ENCODE results near the gene SLC6A13. TPM values are rescaled to one million over a fixed set of nuclear protein-coding genes. Genes with fewer than 3 reads are reported as not detected.
"Not testable (repeated sequence)": the region's sequence is repeated elsewhere in the genome, so short reads cannot be mapped to it uniquely, and the experiment has no call there.

SLC6A13 gene
- total and polyA plus RNA-seq, 5 donors = 2.1 to 5.8 (median 2.8) TPM

DNA sequence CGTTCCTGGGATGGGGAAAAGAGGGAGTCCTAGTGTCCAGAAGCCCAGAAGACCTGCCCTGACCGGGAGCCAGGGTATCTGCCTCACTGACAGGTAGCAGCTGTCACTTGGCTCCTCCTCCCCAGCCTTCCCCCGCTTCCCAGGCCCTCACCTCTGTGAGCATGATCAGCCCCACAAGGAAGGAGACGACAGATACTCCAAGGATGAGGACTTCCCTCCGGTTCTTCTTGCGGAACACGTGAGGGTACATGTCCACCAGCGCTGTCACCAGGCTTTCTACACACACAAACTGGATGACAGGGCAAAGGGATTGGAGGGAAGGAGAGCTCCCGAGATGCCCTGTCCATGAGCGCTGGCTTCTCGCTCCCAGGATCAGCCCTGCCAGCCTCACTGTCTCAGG lies 38.8 kb downstream of the SLC6A13 start:
- intact Hi-C loops (cut with DNase I) = no loop called here
- ATAC-seq = no peak
- Histone ChIP-seq H3K4me1 (ENCODE audit: control insufficient read depth, insufficient read depth, low read length) (no peaks in the 10 kb centered on the region), H3K27ac (ENCODE audit: low read length) (no peak overlapping the region), H3K9me3 (ENCODE audit: control insufficient read depth, low read length) (no peaks in the 10 kb centered on the region), H3K27me3 (ENCODE audit: control insufficient read depth, insufficient read depth) (no peaks in the 10 kb centered on the region), H3K4me3 (ENCODE audit: low read length) (no peak overlapping the region)
- no peak for DNase-seq
- WGBS = 68% methylated on average over 11 of the region's 11 CpGs

DNA sequence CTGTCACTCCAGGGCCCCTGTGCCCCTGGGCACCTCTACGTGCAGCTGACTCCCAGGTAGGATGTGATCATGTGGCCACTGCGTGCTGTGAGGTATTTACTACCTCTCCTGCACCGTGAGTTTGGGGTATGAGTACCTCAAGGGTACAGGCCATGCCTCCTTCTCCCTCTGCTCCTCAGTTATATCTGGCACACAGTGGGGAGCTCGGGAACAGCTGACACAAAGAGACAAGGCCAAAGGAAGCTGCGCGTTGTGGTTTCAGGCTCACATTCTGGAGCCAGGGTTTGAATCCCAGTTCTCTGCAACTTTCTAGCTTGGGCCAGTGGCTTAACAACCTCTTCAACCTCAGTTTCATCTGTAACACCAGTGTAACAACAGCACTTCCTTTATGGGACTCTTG lies 40.9 kb downstream of the SLC6A13 start:
- no peaks in the 10 kb centered on the region for H3K4me1 ChIP-seq (ENCODE audit: control insufficient read depth, insufficient read depth, low read length)
- WGBS = 77% methylated on average over 6 of the region's 6 CpGs
- H3K9me3 ChIP-seq (ENCODE audit: control insufficient read depth, low read length) = no peaks in the 10 kb centered on the region
- H3K27ac ChIP-seq (ENCODE audit: low read length) = no peak overlapping the region
- DNase-seq (no peak), ATAC-seq (no peak)
- no peaks in the 10 kb centered on the region for H3K27me3 ChIP-seq (ENCODE audit: control insufficient read depth, insufficient read depth)
- intact Hi-C loops (cut with DNase I) = no loop called here
- no peak overlapping the region for H3K4me3 ChIP-seq (ENCODE audit: low read length)

DNA sequence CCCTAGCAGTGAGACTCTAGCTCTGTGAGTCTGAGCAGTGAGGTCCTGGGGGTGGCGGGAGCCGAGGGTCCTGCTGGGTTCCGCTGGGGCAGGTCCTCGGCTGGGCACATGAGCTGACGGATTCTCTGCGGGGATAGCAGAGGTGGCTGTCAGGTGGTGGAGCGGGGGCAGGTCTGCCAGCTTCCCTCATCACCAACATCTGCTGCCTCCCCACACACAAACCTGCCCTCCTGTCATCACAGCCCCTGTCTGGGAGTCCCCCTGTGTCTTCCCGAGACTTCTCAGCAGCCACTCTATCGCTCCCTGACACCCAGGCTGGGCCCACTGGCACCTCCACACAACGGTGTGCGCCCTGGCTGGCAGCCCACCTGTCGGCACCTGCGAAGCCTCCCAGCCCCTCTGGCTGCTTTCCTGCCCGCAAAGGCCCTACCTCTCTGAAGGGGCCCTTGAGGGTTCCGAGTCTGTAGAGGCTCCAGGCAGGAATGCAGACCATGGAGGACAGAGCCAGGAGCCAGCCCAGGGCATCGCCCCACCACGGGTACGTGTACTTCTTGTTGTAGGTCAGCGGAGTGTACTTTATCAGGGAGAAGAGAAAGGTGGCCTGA lies 41.6 kb downstream of the SLC6A13 start:
- Histone ChIP-seq H3K9me3 (ENCODE audit: control insufficient read depth, low read length) (no peaks in the 10 kb centered on the region), H3K27me3 (ENCODE audit: control insufficient read depth, insufficient read depth) (no peaks in the 10 kb centered on the region), H3K4me3 (ENCODE audit: low read length) (no peak overlapping the region), H3K27ac (ENCODE audit: low read length) (no peak overlapping the region), H3K4me1 (ENCODE audit: control insufficient read depth, insufficient read depth, low read length) (no peaks in the 10 kb centered on the region)
- WGBS = 80% methylated on average over 19 of the region's 19 CpGs
- DNase-seq (no peak), ATAC-seq (no peak)
- intact Hi-C loops (cut with DNase I) = no loop called here

DNA sequence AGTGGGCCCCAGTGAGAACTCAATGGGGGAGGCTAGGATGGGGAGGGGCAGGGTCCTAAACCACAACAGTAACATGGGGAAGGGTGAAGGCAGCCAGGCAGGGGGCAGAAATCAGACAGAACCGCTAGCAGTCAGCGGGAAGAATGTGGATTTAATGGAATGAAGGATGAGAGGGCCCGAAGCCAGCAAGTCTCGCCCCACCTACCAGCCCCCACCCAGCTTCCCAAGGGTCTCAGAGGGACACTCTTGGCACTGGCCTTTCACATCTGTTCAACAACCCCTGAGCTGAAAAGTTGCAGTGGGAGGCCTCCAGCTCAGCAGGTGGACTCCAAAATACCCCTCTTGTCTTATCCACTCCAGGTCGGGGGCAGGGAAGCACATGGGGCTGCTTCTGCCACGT lies 42.1 kb downstream of the SLC6A13 start:
- intact Hi-C loops (cut with DNase I) = no loop called here
- no peak overlapping the region for H3K27ac ChIP-seq (ENCODE audit: low read length)
- no peaks in the 10 kb centered on the region for H3K9me3 ChIP-seq (ENCODE audit: control insufficient read depth, low read length)
- ATAC-seq (no peak), DNase-seq (no peak)
- no peaks in the 10 kb centered on the region for H3K4me1 ChIP-seq (ENCODE audit: control insufficient read depth, insufficient read depth, low read length)
- no peak overlapping the region for H3K4me3 ChIP-seq (ENCODE audit: low read length)
- H3K27me3 ChIP-seq (ENCODE audit: control insufficient read depth, insufficient read depth) = no peaks in the 10 kb centered on the region
- 68% methylated on average over 6 of the region's 6 CpGs for WGBS

DNA sequence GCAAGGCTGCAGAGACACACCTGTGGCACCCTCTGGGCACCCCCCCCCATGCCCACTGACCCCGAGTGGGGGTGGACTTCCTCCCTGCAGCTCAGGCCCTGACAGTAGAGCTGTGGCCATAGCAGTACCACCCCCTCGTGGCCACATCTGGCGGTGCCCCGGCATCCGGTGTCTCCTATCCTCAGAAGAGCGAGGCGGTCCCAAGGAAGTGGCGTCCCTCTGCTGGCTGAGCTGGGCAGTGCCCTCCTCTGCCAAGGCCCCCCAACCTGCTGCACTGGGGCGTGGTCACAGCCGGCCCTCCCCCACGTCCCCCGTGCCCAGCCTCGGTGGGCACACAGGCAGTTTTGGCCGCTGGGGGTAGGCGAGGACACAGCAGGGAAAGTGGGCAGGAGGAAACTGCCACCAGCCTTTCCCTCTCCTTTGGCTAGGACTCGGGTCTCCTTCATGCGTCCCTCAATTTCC lies 42.7 kb downstream of the SLC6A13 start:
- no peaks in the 10 kb centered on the region for H3K9me3 ChIP-seq (ENCODE audit: control insufficient read depth, low read length)
- H3K4me1 ChIP-seq (ENCODE audit: control insufficient read depth, insufficient read depth, low read length) = no peaks in the 10 kb centered on the region
- ATAC-seq (peak; percentile 56 to 67), DNase-seq (peak; percentile 52 to 89 (median 85))
- no peaks in the 10 kb centered on the region for H3K27me3 ChIP-seq (ENCODE audit: control insufficient read depth, insufficient read depth)
- no peak overlapping the region for H3K27ac ChIP-seq (ENCODE audit: low read length)
- no peak overlapping the region for H3K4me3 ChIP-seq (ENCODE audit: low read length)
- whole genome bisulfite sequencing = 36% methylated on average over 17 of the region's 17 CpGs
- intact Hi-C loops (cut with DNase I) = no loop called here

DNA sequence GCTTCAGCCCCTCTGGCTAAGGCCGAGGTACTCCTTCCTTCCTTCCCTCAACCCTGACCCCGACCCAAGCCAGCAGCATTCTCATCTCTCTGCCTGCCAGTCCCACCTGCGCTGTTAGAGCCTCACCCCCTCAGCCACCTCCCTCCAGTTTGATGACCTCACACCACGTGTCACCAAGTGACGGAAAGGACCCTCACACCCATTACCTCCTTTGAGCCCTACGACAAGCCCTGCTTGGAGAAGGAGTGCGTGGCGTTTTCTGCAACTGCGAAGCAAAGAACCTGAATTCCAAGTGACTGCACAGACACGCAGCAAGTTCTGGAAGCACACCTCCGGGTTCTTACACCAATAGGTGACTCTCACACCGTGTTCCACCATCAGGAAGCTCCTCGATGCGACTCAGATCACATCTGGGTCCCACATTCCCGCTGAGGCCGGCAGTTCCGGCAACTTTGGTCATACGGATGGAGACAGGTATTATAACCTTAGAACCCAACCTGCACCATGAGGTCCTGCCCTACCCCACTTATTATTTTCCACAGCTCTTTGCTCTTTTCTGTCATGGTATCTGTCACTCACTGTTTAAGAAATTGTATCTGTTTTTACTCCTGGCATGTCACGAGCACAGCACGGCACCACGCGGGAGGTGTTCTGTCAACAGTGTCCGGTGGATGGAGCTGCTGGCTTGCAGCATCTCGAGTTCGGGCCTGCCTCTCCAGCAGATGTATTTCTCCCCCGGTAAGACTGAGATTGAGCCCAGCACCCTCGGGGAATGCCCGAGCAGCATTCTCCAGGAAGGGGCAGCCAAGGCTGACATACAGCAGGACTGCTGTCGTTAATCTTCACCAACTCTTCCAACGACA lies 43.7 kb downstream of the SLC6A13 start:
- Histone ChIP-seq H3K4me1 (ENCODE audit: control insufficient read depth, insufficient read depth, low read length) (no peaks in the 10 kb centered on the region), H3K4me3 (ENCODE audit: low read length) (no peak overlapping the region), H3K27me3 (ENCODE audit: control insufficient read depth, insufficient read depth) (no peaks in the 10 kb centered on the region), H3K27ac (ENCODE audit: low read length) (no peak overlapping the region), H3K9me3 (ENCODE audit: control insufficient read depth, low read length) (no peaks in the 10 kb centered on the region)
- intact Hi-C loops (cut with DNase I) = no loop called here
- DNase-seq (no peak), ATAC-seq (no peak)
- 67% methylated on average over 30 of the region's 30 CpGs for WGBS

DNA sequence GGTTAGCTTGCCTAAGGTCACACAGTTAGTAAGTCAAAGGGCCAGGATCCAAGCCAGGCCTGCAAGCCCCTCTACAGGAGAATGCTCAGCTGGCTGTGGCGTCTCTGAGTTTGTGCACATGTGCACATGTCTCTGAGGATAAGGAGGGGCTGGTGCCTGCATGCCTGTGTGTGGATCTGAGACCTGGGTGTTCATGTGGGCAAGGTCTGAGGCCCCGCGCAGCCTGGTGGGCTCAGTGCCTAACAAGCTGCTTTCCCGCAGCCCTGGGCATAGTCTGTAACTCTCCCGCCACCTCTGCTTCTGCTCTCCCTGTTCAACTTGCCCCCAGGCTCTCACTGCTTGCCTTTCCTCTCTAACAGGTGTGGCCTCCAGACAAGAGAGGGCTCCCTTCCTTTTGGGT lies 44.4 kb downstream of the SLC6A13 start:
- 83% methylated on average over 5 of the region's 5 CpGs for WGBS
- Histone ChIP-seq H3K27ac (ENCODE audit: low read length) (no peak overlapping the region), H3K4me3 (ENCODE audit: low read length) (no peak overlapping the region), H3K9me3 (ENCODE audit: control insufficient read depth, low read length) (no peaks in the 10 kb centered on the region), H3K4me1 (ENCODE audit: control insufficient read depth, insufficient read depth, low read length) (no peaks in the 10 kb centered on the region), H3K27me3 (ENCODE audit: control insufficient read depth, insufficient read depth) (no peaks in the 10 kb centered on the region)
- ATAC-seq = no peak
- intact Hi-C loops (cut with DNase I) = no loop called here
- DNase-seq = no peak

DNA sequence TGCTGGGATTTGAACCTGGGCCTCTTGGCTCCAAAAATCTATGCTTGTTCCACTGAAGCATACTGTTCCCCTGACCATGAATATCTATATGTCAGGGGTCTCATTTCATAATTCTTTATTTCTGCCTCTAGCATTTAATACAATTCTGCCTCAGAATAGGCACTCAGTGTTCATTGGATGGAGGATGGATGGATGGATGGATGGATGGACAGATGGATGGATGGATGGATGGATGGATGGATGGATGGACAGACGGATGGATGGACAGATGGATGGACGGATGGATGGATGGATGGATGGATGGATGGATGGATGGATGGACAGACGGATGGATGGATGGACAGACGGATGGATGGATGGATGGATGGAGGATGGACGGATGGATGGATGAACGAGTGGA lies 45.6 kb downstream of the SLC6A13 start:
- ATAC-seq; H3K4me1 ChIP-seq (ENCODE audit: control insufficient read depth, insufficient read depth, low read length); DNase-seq; H3K27ac ChIP-seq (ENCODE audit: low read length); H3K4me3 ChIP-seq (ENCODE audit: low read length); H3K9me3 ChIP-seq (ENCODE audit: control insufficient read depth, low read length); intact Hi-C loops (cut with DNase I); H3K27me3 ChIP-seq (ENCODE audit: control insufficient read depth, insufficient read depth): not testable (repeated sequence)
- WGBS = 74% methylated on average over 6 of the region's 6 CpGs

DNA sequence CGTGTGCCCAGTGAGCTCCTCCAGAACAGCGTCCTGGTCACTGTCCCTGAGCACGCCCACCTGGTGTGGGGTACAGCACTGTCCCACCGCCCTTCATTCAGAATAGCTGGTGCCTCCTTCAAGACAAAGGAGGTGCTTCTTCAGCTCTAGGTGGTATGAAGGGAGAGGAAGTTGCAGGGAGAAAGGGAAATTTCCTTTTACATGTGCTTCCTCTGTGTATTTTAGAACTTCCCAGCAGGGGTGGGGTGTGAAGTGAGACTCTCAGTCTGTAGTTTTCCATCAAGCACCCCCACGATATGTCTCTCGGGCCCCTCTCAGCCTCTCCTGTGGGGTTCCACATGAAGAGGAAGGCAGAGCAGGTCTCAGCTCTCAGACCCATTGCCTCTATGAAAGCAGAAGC lies 47.5 kb downstream of the SLC6A13 start:
- Histone ChIP-seq H3K9me3 (ENCODE audit: control insufficient read depth, low read length) (no peaks in the 10 kb centered on the region), H3K4me3 (ENCODE audit: low read length) (no peak overlapping the region), H3K4me1 (ENCODE audit: control insufficient read depth, insufficient read depth, low read length) (no peaks in the 10 kb centered on the region), H3K27me3 (ENCODE audit: control insufficient read depth, insufficient read depth) (no peaks in the 10 kb centered on the region), H3K27ac (ENCODE audit: low read length) (no peak overlapping the region)
- DNase-seq = no peak
- ATAC-seq = no peak
- 90% methylated on average over 6 of the region's 6 CpGs for WGBS
- intact Hi-C loops (cut with DNase I) = no loop called here

DNA sequence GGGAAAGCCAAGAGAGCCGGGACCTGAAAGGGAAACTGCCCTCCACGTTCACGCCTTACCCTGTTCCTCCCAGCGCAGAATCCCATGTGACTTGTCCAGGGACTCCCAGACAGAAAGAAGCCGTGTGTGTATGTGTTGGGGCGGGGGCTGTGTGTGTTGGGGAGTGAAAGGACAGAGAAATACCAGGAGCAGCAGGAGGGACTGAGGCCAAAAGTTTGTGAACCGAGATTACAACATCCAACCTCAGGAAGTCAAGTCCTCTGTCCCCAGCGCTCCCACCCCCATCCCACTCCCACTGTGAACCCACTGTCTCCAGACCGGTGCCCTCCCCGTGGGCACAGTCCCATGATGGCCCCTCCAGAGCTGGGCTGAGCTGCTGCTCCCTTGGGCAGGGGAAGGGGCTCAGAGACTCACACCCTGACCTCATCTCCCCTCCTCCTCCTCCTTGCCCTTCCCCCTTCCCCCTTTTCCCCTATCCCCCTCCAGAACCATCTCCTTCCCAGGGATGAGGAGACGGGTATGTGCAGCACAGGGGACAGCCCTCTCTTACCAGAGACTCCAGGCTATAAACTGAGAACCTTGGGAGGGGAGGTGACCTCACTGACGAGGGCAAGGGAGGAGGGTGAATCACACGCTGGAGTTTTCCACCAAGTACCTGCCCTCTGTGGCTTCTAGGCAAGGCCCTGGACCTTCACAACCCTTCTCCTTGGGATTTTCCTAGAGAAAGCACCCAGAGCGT lies 48.5 kb downstream of the SLC6A13 start, which contains the start of gene SLC6A12:
TSS of gene SLC6A12 (minus strand) at position 155 of the 739 bp plus-strand sequence. CDS start 4,171 bp downstream, outside the sequence.
- H3K27ac ChIP-seq (ENCODE audit: low read length) = no peak within 1 kb of the TSS
- peak in 1 of 2 donors; percentile 10 for ATAC-seq
- no peaks in the 10 kb centered on the region for H3K4me1 ChIP-seq (ENCODE audit: control insufficient read depth, insufficient read depth, low read length)
- no peak for DNase-seq
- no peak within 1 kb of the TSS for H3K4me3 ChIP-seq (ENCODE audit: low read length)
- no peaks in the 10 kb centered on the region for H3K27me3 ChIP-seq (ENCODE audit: control insufficient read depth, insufficient read depth)
- no peaks in the 10 kb centered on the region for H3K9me3 ChIP-seq (ENCODE audit: control insufficient read depth, low read length)
- intact Hi-C loops (cut with DNase I) = no loop called here
- 37% methylated on average over 14 of the region's 14 CpGs for WGBS

DNA sequence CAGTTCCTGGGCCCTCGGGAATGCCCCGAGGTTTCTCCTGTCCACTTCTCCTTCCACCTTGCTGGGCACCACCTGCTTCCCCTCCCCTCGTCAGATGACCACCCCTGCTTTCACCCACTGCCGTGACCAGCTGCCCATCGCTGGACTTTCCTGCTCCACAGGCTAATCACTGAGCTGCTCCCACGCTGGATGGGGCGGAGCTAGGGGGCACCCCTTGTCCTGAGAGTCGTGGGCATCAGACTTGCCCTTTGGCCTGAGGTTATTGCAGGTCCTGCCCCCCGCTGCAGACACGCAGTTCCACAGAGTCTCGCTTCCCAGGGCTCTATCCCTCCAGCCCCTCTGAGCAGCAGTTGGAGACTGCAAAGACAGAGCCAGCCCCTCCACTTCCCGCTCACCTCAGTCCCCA lies 49.1 kb downstream of the SLC6A13 start:
- intact Hi-C loops (cut with DNase I) = no loop called here

More for the DNA sequence above, 49.1 kb downstream of the SLC6A13 start:
- 49% methylated on average over 12 of the region's 12 CpGs for WGBS
- no peaks in the 10 kb centered on the region for H3K27me3 ChIP-seq (ENCODE audit: control insufficient read depth, insufficient read depth)
- no peak overlapping the region for H3K27ac ChIP-seq (ENCODE audit: low read length)
- ATAC-seq (no peak), DNase-seq (no peak)
- H3K4me1 ChIP-seq (ENCODE audit: control insufficient read depth, insufficient read depth, low read length) = no peaks in the 10 kb centered on the region
- H3K9me3 ChIP-seq (ENCODE audit: control insufficient read depth, low read length) = no peaks in the 10 kb centered on the region
- H3K4me3 ChIP-seq (ENCODE audit: low read length) = no peak overlapping the region
